ENCODE measurements around the gene NR3C1. TPM values are rescaled to one million over a fixed set of nuclear protein-coding genes. Genes with fewer than 3 reads are reported as not detected.

Gene NR3C1
- total and polyA plus RNA-seq, 2 of the 13 experiments (the other 11 are each of a cell fraction or from before 2014, with no cell fraction given) = 10.0 to 24.3 TPM

DNA sequence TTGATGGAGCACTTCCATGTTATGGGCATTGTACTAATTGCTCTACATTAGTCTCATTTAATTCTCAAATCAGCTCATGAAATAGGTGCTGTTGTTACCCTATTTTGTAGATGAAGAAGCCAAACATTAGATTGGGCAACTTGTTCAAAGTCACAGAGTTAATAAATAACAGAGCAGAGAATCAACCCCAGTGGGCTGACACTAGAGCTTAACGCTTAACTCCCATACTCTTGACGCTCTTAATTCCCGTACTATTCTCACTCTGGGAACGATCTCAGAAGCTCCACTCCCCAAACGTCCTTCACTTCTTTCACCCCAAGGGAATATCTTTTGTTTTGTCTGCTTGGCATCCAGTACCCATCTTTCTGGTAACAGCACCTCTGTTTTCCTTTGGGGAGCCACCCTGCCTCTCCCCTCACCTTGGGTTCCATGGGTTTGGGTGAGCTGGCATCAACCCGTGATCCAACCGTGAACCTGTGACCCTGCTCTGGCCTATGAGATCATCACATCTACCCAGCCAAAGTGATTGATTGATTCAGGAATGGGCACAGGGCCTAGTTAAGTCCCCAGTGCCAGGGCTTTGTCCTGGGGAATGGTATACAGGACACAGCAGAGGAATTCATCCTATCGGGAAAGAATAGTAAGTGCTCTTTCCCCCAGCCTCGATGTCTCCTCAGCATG lies 169.2 kb downstream of the NR3C1 start (continued):
- TF ChIP-seq STAT5B (CRISPR knock-in tag; IDR thresholded peaks at IDR 0.05) = no peak
- TF ChIP-seq, protein P1, sequence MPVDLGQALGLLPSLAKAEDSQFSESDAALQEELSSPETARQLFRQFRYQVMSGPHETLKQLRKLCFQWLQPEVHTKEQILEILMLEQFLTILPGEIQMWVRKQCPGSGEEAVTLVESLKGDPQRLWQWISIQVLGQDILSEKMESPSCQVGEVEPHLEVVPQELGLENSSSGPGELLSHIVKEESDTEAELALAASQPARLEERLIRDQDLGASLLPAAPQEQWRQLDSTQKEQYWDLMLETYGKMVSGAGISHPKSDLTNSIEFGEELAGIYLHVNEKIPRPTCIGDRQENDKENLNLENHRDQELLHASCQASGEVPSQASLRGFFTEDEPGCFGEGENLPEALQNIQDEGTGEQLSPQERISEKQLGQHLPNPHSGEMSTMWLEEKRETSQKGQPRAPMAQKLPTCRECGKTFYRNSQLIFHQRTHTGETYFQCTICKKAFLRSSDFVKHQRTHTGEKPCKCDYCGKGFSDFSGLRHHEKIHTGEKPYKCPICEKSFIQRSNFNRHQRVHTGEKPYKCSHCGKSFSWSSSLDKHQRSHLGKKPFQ (CRISPR knock-in tag; IDR thresholded peaks at IDR 0.05; ENCODE audit: insufficient replicate concordance) = peak; percentile 23
- TF ChIP-seq TARDBP (CRISPR knock-in tag; IDR thresholded peaks at IDR 0.05) = 0 out of 2 replicates have a peak, but pooled peaks have one; percentile 23
- no peak for TF ChIP-seq ZNF101 (CRISPR knock-in tag; IDR thresholded peaks at IDR 0.05; ENCODE audit: borderline replicate concordance, low read depth)
- no peak for TF ChIP-seq HOMEZ (CRISPR knock-in tag; IDR thresholded peaks at IDR 0.05; ENCODE audit: low read depth)
- TF ChIP-seq SCMH1 (CRISPR knock-in tag; IDR thresholded peaks at IDR 0.05; ENCODE audit: borderline replicate concordance) = no peak
- TF ChIP-seq CEBPB (IDR thresholded peaks at IDR 0.05; ENCODE audit: borderline replicate concordance, low read depth, low read length) = peak; percentile 89
- TF ChIP-seq ZBTB46 (CRISPR knock-in tag; IDR thresholded peaks at IDR 0.05; ENCODE audit: borderline replicate concordance) = no peak
- TF ChIP-seq CREB1 (IDR thresholded peaks at IDR 0.05) = no peak
- no peak for TF ChIP-seq CREB1 (CRISPR knock-in tag; IDR thresholded peaks at IDR 0.05)
- TF ChIP-seq, protein P2, sequence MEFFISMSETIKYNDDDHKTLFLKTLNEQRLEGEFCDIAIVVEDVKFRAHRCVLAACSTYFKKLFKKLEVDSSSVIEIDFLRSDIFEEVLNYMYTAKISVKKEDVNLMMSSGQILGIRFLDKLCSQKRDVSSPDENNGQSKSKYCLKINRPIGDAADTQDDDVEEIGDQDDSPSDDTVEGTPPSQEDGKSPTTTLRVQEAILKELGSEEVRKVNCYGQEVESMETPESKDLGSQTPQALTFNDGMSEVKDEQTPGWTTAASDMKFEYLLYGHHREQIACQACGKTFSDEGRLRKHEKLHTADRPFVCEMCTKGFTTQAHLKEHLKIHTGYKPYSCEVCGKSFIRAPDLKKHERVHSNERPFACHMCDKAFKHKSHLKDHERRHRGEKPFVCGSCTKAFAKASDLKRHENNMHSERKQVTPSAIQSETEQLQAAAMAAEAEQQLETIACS (CRISPR knock-in tag; IDR thresholded peaks at IDR 0.05) = no peak
- no peak for TF ChIP-seq HOXA3 (CRISPR knock-in tag; IDR thresholded peaks at IDR 0.05)
- TF ChIP-seq GLI4 (CRISPR knock-in tag; IDR thresholded peaks at IDR 0.05; ENCODE audit: borderline replicate concordance) = no peak
- no peak for TF ChIP-seq ZSCAN25 (CRISPR knock-in tag; IDR thresholded peaks at IDR 0.05)
- no peak for TF ChIP-seq NFKBIZ (CRISPR knock-in tag; IDR thresholded peaks at IDR 0.05)
- TF ChIP-seq, protein P3, sequence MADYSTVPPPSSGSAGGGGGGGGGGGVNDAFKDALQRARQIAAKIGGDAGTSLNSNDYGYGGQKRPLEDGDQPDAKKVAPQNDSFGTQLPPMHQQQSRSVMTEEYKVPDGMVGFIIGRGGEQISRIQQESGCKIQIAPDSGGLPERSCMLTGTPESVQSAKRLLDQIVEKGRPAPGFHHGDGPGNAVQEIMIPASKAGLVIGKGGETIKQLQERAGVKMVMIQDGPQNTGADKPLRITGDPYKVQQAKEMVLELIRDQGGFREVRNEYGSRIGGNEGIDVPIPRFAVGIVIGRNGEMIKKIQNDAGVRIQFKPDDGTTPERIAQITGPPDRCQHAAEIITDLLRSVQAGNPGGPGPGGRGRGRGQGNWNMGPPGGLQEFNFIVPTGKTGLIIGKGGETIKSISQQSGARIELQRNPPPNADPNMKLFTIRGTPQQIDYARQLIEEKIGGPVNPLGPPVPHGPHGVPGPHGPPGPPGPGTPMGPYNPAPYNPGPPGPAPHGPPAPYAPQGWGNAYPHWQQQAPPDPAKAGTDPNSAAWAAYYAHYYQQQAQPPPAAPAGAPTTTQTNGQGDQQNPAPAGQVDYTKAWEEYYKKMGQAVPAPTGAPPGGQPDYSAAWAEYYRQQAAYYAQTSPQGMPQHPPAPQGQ (CRISPR knock-in tag; IDR thresholded peaks at IDR 0.05; ENCODE audit: borderline replicate concordance) = no peak
- TF ChIP-seq EHMT2 (IDR thresholded peaks at IDR 0.05; ENCODE audit: borderline replicate concordance, low read depth, low read length) = peak; percentile 28; the same call in 1 of the 2 replicates
- TF ChIP-seq RAD51 (IDR thresholded peaks at IDR 0.05; ENCODE audit: borderline replicate concordance) = no peak
- TF ChIP-seq, protein P4, sequence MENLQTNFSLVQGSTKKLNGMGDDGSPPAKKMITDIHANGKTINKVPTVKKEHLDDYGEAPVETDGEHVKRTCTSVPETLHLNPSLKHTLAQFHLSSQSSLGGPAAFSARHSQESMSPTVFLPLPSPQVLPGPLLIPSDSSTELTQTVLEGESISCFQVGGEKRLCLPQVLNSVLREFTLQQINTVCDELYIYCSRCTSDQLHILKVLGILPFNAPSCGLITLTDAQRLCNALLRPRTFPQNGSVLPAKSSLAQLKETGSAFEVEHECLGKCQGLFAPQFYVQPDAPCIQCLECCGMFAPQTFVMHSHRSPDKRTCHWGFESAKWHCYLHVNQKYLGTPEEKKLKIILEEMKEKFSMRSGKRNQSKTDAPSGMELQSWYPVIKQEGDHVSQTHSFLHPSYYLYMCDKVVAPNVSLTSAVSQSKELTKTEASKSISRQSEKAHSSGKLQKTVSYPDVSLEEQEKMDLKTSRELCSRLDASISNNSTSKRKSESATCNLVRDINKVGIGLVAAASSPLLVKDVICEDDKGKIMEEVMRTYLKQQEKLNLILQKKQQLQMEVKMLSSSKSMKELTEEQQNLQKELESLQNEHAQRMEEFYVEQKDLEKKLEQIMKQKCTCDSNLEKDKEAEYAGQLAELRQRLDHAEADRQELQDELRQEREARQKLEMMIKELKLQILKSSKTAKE (CRISPR knock-in tag; IDR thresholded peaks at IDR 0.05; ENCODE audit: borderline replicate concordance) = no peak

All from HepG2 (cell line).